SK-N-SH treated with all-trans-retinoic acid at 6 μM for 48 hours (cell line): Measurements from ENCODE around the gene UBXN2A.

ENCODE experiments used
- ARNTL ChIP-seq: fragments of 450-650 bp; formaldehyde crosslinking; IDR thresholded peaks from 2 replicates; pipeline ENCODE4 v1.5.0; 2020; ENCODE audit warnings: low read depth, mild to moderate bottlenecking, moderate library complexity, borderline replicate concordance
- BACH2 ChIP-seq: fragments of 250-450 bp; sonication (Bioruptor Pico); IDR thresholded peaks from 2 replicates; pipeline ENCODE4 v1.9.0; 2021; ENCODE audit warnings: mild to moderate bottlenecking, borderline replicate concordance
- GLIS3 ChIP-seq: fragments of 250-450 bp; sonication (Bioruptor Pico); IDR thresholded peaks from 2 replicates; pipeline ENCODE4 v1.5.0; 2020; ENCODE audit warnings: mild to moderate bottlenecking, moderate library complexity
- PATZ1 ChIP-seq: fragments of 250-450 bp; sonication (Bioruptor Pico); IDR thresholded peaks from 2 replicates; pipeline ENCODE4 v1.8.0; 2020; ENCODE audit warnings: mild to moderate bottlenecking, moderate library complexity, borderline replicate concordance
- RARB ChIP-seq: fragments of 250-450 bp; sonication (Bioruptor Pico); IDR thresholded peaks from 2 replicates; pipeline ENCODE4 v1.8.0; 2021; ENCODE audit warnings: mild to moderate bottlenecking, moderate library complexity
- ZC3H10 ChIP-seq: fragments of 250-450 bp; sonication (Bioruptor Pico); IDR thresholded peaks from 2 replicates; pipeline ENCODE4 v1.5.1; 2021; ENCODE audit warnings: mild to moderate bottlenecking, moderate library complexity
- ZFP3 ChIP-seq: fragments of 250-450 bp; sonication (Bioruptor Pico); IDR thresholded peaks from 2 replicates; pipeline ENCODE4 v1.5.0; 2020; ENCODE audit warnings: mild to moderate bottlenecking, moderate library complexity
- ZNF70 ChIP-seq: fragments of 450-650 bp; formaldehyde crosslinking; IDR thresholded peaks from 2 replicates; pipeline ENCODE4 v1.5.0; 2020; ENCODE audit warnings: mild to moderate bottlenecking, moderate library complexity
- TF ChIP-seq, protein P1 (sequence below): fragments of 250-450 bp; sonication (Bioruptor Pico); IDR thresholded peaks from 2 replicates; pipeline ENCODE4 v1.5.0; 2020; ENCODE audit warnings: mild to moderate bottlenecking, moderate library complexity

- TF ChIP-seq PATZ1 (no peak), ARNTL (CRISPR knock-in tag) (no peak), ZC3H10 (CRISPR knock-in tag) (no peak), BACH2 (CRISPR knock-in tag) (no peak), GLIS3 (no peak), ZFP3 (CRISPR knock-in tag) (no peak), ZNF70 (CRISPR knock-in tag) (no peak), RARB (CRISPR knock-in tag) (no peak)
- TF ChIP-seq, protein P1, sequence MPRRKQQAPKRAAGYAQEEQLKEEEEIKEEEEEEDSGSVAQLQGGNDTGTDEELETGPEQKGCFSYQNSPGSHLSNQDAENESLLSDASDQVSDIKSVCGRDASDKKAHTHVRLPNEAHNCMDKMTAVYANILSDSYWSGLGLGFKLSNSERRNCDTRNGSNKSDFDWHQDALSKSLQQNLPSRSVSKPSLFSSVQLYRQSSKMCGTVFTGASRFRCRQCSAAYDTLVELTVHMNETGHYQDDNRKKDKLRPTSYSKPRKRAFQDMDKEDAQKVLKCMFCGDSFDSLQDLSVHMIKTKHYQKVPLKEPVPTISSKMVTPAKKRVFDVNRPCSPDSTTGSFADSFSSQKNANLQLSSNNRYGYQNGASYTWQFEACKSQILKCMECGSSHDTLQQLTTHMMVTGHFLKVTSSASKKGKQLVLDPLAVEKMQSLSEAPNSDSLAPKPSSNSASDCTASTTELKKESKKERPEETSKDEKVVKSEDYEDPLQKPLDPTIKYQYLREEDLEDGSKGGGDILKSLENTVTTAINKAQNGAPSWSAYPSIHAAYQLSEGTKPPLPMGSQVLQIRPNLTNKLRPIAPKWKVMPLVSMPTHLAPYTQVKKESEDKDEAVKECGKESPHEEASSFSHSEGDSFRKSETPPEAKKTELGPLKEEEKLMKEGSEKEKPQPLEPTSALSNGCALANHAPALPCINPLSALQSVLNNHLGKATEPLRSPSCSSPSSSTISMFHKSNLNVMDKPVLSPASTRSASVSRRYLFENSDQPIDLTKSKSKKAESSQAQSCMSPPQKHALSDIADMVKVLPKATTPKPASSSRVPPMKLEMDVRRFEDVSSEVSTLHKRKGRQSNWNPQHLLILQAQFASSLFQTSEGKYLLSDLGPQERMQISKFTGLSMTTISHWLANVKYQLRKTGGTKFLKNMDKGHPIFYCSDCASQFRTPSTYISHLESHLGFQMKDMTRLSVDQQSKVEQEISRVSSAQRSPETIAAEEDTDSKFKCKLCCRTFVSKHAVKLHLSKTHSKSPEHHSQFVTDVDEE (CRISPR knock-in tag), result no peak
Observed at GRCh38 chr2:24019729-24020128, 79.5 kb downstream of the UBXN2A start.
